ENCODE data around the gene MFN2. TPM values are rescaled to one million over a fixed set of nuclear protein-coding genes. Genes with fewer than 3 reads are reported as not detected.

MFN2 gene
- total RNA-seq, 1 experiment from 2014 or later = 104 TPM

- intact Hi-C loops (cut with micrococcal nuclease; ENCODE audit: unreplicated experiment) (no loop called here), in situ Hi-C loops (cut with HindIII; ENCODE audit: low pct_unique_long_range_greater_than_20kb, low sequenced_read_pairs) (no loop called here)
- H3K36me3 ChIP-seq (ENCODE audit: control insufficient read depth, insufficient read depth, low read length) = no peaks in the 10 kb centered on the region
- no peak for TF ChIP-seq SIN3A (IDR thresholded peaks at IDR 0.05; ENCODE audit: borderline replicate concordance, insufficient read depth, low read depth, low read length)
- no peak for TF ChIP-seq POLR2AphosphoS5 (IDR thresholded peaks at IDR 0.05; ENCODE audit: low read depth, low read length)
- TF ChIP-seq TCF7L2 (IDR thresholded peaks at IDR 0.05; ENCODE audit: low read depth, low read length) = no peak
- no peak for TF ChIP-seq CTCF (IDR thresholded peaks at IDR 0.05)
- TF ChIP-seq REST (IDR thresholded peaks at IDR 0.05; ENCODE audit: insufficient read depth in 1 of 2, low read depth in 2 of 2, low read length in 1 of 2) = no peak
- BruUV-seq (replicated peaks) = no TSS peak
- POLR2A ChIA-PET = interaction anchor here (0.7 to 1.4 kb wide), 2 partner anchors 101 to 112 kb away, joined by 3 to 6 read pairs; no protein-coding TSS in a partner anchor
- no peak for DNase-seq (ENCODE audit: low read depth, low spot score)
- H3K27me3 ChIP-seq (ENCODE audit: control insufficient read depth, insufficient read depth, low read length) = no peaks in the 10 kb centered on the region
- no peaks in the 10 kb centered on the region for H3K9me3 ChIP-seq (ENCODE audit: control insufficient read depth, insufficient read depth, low read depth, low read length)
- peak overlapping the region; percentile 77 to 80 for H3K4me3 ChIP-seq (ENCODE audit: low read depth in 2 of 2, low read length in 2 of 2)
- CTCF ChIA-PET = no interaction called here
- peak overlapping the region; percentile 79 for H3K27ac ChIP-seq (ENCODE audit: low read length)
- H3K4me1 ChIP-seq (ENCODE audit: control insufficient read depth, insufficient read depth, low read length) = no peaks in the 10 kb centered on the region
- ATAC-seq = peak; percentile 17
These were observed 39.7 kb downstream of the MFN2 start for GRCh38 chr1:12019858-12020509.

GRCh38 chr1:12021616-12022015 lies 41.4 kb downstream of the MFN2 start:
- DNase-seq (ENCODE audit: low read depth, low spot score) (no peak), ATAC-seq (no peak)
- Histone ChIP-seq H3K9me3 (ENCODE audit: control insufficient read depth, insufficient read depth, low read depth, low read length) (no peaks in the 10 kb centered on the region), H3K4me1 (ENCODE audit: control insufficient read depth, insufficient read depth, low read length) (no peaks in the 10 kb centered on the region), H3K36me3 (ENCODE audit: control insufficient read depth, insufficient read depth, low read length) (no peaks in the 10 kb centered on the region), H3K27me3 (ENCODE audit: control insufficient read depth, insufficient read depth, low read length) (no peaks in the 10 kb centered on the region), H3K27ac (ENCODE audit: low read length) (no peak overlapping the region), H3K4me3 (ENCODE audit: low read depth in 2 of 2, low read length in 2 of 2) (no peak overlapping the region)
- CTCF ChIA-PET = interaction anchor here (0.5 kb wide), 1 partner anchor 25 kb away, joined by 4 read pairs; no protein-coding TSS in a partner anchor
- BruUV-seq (replicated peaks) = TSS peak; percentile 76
- intact Hi-C loops (cut with micrococcal nuclease; ENCODE audit: unreplicated experiment) = no loop called here
- in situ Hi-C loops (cut with HindIII; ENCODE audit: low pct_unique_long_range_greater_than_20kb, low sequenced_read_pairs) = no loop called here
- TF ChIP-seq POLR2AphosphoS5 (IDR thresholded peaks at IDR 0.05; ENCODE audit: low read depth, low read length) (no peak), SIN3A (IDR thresholded peaks at IDR 0.05; ENCODE audit: borderline replicate concordance, insufficient read depth, low read depth, low read length) (no peak), REST (IDR thresholded peaks at IDR 0.05; ENCODE audit: insufficient read depth in 1 of 2, low read depth in 2 of 2, low read length in 1 of 2) (no peak), TCF7L2 (IDR thresholded peaks at IDR 0.05; ENCODE audit: low read depth, low read length) (no peak), CTCF (IDR thresholded peaks at IDR 0.05) (no peak)
- POLR2A ChIA-PET = interaction anchor here (1.0 kb wide), 1 partner anchor 10 kb away, joined by 4 read pairs; no protein-coding TSS in a partner anchor
